Glomerular visceral epithelial cell (primary cell): ENCODE measurements around the gene FURIN.
"Not testable (repeated sequence)": the region's sequence is repeated elsewhere in the genome, so short reads cannot be mapped to it uniquely, and the experiment has no call there.

Experiments used
- DNase-seq: peaks from one replicate; pipeline ENCODE4 v3.0.0-alpha.2; 2016; ENCODE audit errors: extremely low spot score

FURIN gene

DNA sequence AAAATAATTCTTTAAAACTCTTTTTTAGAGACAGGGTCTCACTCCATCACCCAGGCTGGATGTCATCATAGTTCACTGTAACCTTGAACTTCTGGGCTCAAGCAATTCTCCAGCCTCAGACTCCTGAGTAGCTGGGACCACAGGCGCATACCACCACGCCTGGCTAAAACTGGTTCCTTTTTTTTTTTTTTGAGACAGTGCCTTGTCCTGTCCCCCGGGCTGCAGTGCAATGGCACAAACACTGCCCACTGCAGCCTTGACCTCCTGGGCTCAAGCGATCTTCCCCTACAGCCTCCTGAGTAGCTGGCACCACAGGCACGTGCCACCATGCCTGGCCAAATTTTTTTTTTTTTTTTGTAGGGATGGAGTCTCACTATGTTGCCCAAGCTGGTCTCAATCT lies 23.7 kb upstream of the FURIN start:
- DNase-seq = no peak

DNA sequence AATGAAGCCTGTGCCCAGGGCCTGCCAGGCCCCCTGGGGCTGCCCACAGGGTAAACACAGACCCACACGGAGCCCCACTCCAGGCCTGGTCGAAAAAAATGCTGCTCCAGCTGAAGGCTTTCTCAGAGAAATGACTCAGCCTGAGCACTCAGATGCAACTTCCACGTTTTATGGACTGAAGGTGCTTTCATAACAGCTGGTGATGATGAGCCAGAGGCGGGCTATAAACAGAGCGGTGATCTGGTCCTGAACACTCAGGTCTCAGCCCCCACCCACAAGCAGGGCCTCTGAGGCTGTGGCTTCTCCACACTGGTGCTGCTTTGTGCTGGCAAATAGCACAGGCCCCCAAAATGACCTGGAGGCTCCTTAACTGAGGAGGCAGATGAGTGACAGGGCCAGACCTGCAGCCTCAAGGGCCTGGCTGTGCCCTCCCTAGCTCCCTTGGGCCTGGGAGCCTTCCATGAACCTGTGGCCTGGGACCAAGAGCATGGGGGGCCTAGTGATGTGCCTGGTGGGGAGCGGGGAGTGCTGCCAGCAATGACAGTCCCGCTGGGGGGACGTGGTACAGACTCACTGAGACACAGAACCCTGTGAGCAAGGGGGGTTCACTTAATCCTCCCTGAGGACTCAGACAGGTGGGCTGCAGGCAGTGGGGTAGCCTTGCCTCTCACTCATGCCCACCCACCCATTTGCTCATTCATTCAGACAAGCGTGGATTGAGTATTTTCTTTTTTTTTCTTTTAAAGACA lies 23.0 kb upstream of the FURIN start:
- peak; percentile 84 for DNase-seq

- not testable (repeated sequence) for DNase-seq
Measured at GRCh38 chr15:90849424-90849823, 19.0 kb upstream of the FURIN start.

DNA sequence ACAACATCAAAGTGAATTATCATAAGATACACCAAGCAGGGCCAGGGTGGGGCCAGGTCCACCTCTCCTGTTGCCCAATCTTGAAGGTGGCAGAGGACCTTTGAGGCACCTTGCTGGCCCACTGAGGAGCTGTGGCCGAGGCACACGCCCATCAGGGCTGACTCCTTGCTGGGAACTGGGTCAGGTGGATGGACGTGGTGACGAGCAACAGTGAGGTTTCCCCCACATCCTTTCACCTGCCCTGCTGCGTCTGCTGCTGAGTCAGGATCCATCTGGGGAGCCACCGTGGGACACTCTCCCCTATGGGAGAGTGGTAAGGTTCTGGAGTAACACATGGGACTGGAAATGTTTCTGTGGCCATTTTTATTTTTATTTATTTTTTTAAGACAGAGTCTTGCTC lies 17.3 kb upstream of the FURIN start:
- DNase-seq = no peak

DNA sequence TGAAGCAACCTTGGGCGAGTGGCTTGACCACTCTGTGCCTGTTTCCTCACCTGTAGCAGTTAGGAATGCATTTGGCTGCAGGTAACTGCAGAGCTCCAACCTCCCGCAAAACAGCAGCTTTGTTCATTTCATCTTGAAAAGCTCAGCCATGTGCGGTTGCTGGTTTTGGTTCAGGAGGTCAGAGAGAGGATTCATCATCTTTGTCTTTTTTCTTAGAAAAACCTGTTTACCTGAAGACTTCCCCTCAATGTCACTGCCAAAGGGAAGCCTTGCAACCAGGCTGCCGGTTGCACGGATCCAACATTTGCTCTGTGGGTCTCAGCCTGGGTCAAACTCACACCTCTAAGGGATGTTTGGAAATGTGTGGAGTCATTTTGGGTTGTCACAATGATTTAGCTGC lies 16.4 kb upstream of the FURIN start:
- DNase-seq = no peak

DNA sequence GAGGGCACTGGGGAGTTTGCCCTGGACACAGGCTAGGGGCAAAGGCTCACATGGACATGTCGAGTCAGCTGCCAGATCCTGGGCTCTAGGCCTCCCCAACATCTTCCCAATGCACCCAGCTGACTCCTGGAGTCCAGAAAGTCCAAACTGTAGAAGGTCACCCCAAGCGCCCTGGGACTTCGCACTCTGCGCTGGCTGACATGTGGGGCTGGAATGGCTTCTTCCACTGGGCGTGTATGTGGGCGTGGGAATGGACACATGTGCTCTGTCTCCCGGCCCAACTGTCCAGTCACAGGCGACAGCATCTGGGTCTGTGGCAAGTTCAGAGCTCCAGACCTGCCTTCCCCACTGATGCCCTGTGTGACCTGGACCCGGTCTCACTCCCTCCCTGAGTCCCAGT lies 13.2 kb upstream of the FURIN start:
- no peak for DNase-seq

GRCh38 chr15:90857337-90857736 lies 11.1 kb upstream of the FURIN start:
- DNase-seq = no peak

DNA sequence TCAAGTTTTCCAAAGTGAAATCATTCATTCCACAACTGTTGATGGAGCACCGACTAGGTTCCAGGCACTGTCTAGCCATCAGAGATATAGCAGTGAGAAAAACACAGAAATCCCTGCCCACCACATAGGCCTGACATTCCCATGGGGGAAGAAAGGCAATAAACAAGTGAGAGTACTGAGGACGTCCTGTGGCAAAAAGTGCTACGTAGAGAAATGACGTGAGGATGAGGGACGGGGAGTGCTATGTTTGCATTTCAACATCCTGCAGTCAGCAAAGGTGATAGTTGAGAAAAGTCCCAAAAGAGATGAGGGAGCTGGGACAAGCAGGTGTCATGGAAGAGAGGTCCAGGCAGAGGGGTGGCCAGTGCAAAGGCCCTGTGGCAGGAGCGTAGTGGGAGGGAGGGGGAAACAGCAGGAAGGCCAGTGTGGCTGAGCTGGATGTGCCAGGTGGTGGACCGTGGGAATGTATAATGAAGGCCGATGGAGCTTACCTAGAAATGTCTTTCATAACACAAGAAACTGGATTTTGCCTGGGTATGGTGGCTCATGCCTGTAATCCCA lies 10.4 kb upstream of the FURIN start:
- DNase-seq = no peak

DNA sequence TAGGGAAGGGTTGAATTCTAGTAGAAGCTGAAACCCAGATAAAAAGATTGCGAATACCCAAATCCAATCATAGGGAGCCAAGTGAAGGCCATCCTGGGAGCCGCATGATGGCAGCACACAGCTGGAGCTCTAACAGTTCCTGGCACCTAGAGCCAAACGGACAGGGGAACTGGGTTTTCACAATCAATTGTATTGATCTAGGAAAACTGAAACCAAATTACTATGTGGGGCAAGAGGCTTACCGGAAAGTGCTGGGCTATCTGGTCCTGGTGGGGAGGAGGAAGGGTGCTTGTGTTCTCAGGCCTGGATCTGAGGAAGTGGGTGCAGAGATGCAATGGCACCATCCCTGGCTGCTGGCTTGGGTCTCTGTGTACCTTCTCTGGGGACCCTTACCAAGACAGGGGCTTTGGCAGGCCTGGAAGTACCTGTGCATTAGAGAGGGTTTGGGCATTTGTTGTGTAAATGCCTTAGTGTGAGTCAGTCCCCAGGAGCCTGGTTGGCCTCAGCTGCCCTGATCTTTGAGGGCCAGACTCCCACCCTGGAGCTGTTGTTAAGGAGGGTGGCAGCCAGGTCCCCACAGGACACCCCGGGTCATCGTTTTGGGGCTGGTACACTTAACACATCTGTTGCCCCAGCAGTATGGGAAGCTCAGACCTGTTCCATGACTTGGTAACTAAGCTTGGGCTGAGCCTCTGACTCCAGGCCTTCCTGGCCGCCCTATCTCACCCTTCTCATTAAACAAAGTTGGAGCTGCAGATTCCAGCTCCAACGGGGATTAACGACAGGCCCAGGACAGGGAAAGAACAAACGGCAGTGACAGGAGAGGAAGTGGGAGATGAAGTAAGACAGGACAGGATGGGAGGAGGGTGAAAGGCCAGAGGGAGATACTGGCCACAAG lies 8.9 kb upstream of the FURIN start:
- DNase-seq = no peak

GRCh38 chr15:90860450-90860849 lies 7.9 kb upstream of the FURIN start:
- no peak for DNase-seq

- DNase-seq = no peak
Measured at GRCh38 chr15:90860942-90861675, 7.3 kb upstream of the FURIN start.

DNA sequence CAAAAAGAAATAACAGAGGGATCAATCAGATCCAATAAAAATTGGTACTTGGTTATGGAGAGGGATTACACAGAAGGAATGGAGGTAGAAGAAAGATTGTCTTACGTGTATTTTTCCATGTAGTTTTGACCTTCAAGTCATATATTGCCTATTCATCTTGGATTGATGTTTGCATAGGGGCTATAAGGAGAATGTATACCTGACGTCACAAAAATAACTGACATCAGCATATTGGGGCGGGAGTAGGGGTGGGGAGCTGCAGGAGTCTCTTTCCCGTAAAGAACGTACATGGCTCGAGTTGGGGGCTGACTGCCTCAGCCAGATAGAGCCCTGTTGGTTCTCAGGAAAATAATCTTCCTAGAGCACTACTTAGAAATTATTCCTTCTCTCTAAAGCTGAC lies 5.9 kb upstream of the FURIN start:
- DNase-seq = no peak

GRCh38 chr15:90862964-90863778 lies 5.2 kb upstream of the FURIN start:
- no peak for DNase-seq

- DNase-seq = no peak
Measured at GRCh38 chr15:90863987-90864386, 4.4 kb upstream of the FURIN start.

DNA sequence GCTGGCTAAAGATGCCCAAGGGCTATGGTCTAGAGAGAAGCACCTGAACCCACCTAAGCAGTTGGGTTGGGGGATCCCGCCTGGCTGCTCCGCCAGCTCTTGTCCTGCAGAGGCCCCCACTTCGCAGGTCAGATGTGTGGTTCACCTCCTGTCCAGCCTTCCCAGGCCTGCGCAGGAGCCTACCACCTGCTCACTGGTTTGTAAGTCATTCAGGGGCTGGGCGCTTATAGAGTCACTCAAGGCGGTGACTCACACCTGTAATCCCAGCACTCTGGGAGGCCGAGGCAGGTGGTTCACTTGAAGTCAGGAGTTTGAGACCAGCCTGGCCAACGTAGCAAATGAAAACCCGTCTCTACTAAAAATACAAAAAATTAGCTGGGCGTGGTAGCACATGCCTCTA lies 3.9 kb upstream of the FURIN start:
- no peak for DNase-seq

DNA sequence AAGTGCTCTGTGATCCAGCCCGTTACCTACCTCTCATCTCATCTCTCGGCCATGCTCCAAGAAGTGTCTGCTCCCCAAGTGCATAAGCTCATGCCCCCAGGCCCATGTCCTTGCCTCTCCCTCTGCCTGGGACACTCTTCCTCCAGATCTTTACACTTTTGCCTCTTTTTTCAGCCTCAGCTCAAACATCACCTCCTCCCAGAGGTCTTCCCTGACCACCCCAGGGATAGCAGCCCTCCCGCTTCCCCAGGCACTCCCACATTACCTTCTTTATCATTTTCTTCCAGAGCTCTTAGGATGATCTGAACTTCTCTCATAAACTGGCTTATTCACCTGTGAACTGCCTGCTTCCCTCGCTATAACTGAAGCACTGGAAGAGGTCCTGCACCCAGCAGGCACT lies 2.7 kb upstream of the FURIN start:
- no peak for DNase-seq

DNA sequence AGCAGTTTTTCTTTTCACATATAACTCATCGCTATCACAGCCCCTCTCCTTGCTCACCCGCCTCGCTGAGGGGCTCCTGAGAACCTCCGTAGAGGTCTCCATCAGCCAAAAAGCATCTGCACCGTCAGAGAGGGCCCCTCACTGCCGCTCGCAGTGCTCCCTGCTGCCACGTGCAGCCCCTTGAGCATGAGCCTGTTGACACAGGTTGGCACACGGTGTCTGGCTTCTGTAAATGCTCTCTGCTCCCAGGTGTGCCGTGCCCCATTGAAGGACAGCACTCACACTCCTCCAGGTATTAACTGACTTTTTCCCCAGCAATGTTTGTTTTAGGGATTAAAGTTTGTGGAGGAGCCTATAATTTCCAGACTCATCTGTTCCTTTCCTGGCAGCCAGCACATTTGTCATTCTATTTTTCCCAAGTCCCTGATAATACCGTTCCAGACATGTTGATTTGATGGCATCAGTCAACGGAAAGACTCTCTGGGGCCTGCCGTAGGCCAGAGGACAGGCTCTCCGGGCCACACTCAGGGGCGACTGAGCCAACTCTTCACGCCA lies 2.1 kb upstream of the FURIN start:
- DNase-seq = no peak

DNA sequence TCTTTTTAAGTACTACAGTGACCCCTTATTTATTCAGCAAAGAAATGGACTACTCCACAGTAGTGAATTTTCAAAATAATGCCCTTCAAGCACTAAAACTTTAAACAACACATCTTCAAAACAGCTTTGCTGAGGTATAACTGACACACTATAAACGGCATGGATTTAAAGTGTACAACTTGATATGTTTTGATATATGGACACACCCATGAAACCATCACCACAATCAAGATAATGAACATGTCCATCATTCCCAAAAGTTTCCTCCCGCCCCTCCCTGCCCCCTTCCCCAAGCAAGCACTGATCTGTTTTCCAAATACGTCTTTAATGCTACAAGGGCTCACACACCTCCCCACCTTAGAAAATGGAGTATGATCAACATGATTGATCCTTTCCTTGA lies 1.6 kb upstream of the FURIN start:
- no peak for DNase-seq

DNA sequence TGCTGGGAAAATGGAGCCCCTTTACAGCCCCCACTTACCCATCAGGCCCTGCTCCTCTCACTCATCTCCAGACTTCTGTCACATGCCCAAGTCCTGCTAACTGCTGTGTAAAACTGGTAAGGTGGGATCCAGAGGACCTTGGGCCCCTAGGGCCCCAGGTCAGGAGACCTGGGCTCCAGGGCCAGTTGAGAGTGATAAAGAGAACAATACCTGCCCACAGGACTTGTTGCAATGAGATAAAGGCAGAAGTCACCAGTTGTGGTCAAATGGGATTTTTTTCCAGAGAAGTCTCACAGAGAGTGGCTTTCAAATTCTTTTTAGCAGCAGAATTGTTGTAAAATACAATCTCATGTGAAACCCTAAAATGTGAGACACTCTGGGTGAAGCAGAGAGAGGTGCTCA lies 753 bp downstream of the FURIN start:
- no peak for DNase-seq

DNA sequence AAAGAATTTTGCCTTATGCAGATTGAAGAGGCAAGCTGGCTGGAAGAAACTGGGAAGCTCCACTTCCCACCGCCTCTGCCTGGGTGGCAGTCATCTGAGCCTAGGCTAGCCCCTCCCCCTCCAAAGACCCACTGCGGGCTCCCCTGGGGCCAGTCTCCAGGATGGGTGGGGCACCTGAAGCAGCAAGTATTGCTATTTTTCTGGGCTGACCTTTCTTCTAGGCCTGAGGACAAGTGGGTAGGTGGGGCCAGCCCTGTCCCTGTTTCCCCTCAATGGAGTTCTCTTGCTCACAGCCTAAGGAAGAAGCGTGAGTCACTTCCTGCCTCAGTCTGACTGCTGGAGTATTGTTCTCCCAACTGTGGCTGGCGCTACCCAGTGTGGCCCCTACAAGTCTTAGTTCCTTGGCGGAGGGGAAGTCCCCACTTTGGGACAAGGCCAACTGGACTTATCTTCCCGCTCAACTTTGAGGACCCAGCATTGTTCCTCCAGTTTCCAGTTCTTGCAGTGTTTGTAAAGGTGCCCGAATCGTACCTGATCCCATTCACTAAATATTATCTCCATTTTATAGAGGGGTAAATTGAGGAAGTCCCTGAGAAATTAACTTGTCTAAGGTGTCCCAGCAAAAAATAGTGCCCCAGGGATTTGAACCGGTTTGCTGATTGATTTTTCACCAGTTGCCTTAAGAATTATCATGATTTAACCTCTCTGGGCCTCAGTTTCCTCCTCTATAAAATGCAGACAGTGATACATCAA lies 1.4 kb downstream of the FURIN start:
- peak; percentile 90 for DNase-seq
